CD4-positive, alpha-beta T cell treated with Interleukin-21 for 1 hour (primary cell): ENCODE measurements around the gene ZNF521.

Experiments used
- DNase-seq: peaks from one replicate; pipeline ENCODE4 v3.0.0-alpha.2; 2020

Gene ZNF521

GRCh38 chr18:25223211-25223610 lies 128.8 kb downstream of the ZNF521 start:
- no peak for DNase-seq

GRCh38 chr18:25222648-25223047 lies 129.3 kb downstream of the ZNF521 start:
- DNase-seq = no peak

- no peak for DNase-seq
Measured at GRCh38 chr18:25210622-25211021, 141.3 kb downstream of the ZNF521 start.

- no peak for DNase-seq
Measured at GRCh38 chr18:25192065-25192464, 159.9 kb downstream of the ZNF521 start.

GRCh38 chr18:25190472-25190871 lies 161.5 kb downstream of the ZNF521 start:
- no peak for DNase-seq

- no peak for DNase-seq
Measured at GRCh38 chr18:25189391-25190185, 162.4 kb downstream of the ZNF521 start.

- DNase-seq = no peak
Measured at GRCh38 chr18:25187521-25188192, 164.3 kb downstream of the ZNF521 start.

GRCh38 chr18:25186871-25187270 lies 165.1 kb downstream of the ZNF521 start:
- no peak for DNase-seq

GRCh38 chr18:25181993-25182392 lies 170.0 kb downstream of the ZNF521 start:
- DNase-seq = no peak

- no peak for DNase-seq
Measured at GRCh38 chr18:25181581-25181980, 170.4 kb downstream of the ZNF521 start.

- no peak for DNase-seq
Measured at GRCh38 chr18:25180973-25181548, 170.9 kb downstream of the ZNF521 start.

GRCh38 chr18:25177631-25178030 lies 174.3 kb downstream of the ZNF521 start:
- no peak for DNase-seq

- no peak for DNase-seq
Measured at GRCh38 chr18:25176518-25177042, 175.4 kb downstream of the ZNF521 start.

GRCh38 chr18:25175558-25176517 lies 176.1 kb downstream of the ZNF521 start:
- no peak for DNase-seq

- DNase-seq = no peak
Measured at GRCh38 chr18:25174324-25174723, 177.6 kb downstream of the ZNF521 start.

GRCh38 chr18:25171334-25171733 lies 180.6 kb downstream of the ZNF521 start:
- no peak for DNase-seq

GRCh38 chr18:25170402-25170801 lies 181.6 kb downstream of the ZNF521 start:
- no peak for DNase-seq

- DNase-seq = no peak
Measured at GRCh38 chr18:25169701-25170100, 182.3 kb downstream of the ZNF521 start.

GRCh38 chr18:25167612-25168410 lies 184.2 kb downstream of the ZNF521 start:
- no peak for DNase-seq

- no peak for DNase-seq
Measured at GRCh38 chr18:25166113-25166512, 185.9 kb downstream of the ZNF521 start.
